ENCODE results near the gene REXO5. TPM values are rescaled to one million over a fixed set of nuclear protein-coding genes. Genes with fewer than 3 reads are reported as not detected.
"Not testable (repeated sequence)": the region's sequence is repeated elsewhere in the genome, so short reads cannot be mapped to it uniquely, and the experiment has no call there.

The REXO5 gene
- total RNA-seq, 1 donor from 2014 or later = 7.2 TPM

GRCh38 chr16:20801278-20801677 is 5.0 kb upstream of the REXO5 start:
- DNase-seq (ENCODE audit: low read depth) = no peak

DNA sequence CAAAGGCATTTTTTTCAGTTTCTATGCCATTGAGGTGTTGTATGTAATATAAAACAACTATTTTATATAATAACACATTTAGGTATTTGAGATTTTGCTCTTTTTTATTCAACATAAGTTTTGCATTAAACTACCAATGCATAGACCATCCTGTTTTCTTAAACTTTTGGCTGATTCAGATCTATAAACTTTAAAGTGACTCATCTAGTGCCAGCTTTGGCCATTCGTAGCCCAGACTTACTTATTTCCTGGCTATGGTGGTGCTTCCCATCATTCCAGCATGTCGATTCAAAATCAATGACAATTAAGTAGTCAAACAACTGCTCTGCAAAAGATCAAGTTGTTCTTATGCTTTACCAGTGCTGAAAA is 3.2 kb upstream of the REXO5 start:
- no peak for DNase-seq (ENCODE audit: low read depth)

DNA sequence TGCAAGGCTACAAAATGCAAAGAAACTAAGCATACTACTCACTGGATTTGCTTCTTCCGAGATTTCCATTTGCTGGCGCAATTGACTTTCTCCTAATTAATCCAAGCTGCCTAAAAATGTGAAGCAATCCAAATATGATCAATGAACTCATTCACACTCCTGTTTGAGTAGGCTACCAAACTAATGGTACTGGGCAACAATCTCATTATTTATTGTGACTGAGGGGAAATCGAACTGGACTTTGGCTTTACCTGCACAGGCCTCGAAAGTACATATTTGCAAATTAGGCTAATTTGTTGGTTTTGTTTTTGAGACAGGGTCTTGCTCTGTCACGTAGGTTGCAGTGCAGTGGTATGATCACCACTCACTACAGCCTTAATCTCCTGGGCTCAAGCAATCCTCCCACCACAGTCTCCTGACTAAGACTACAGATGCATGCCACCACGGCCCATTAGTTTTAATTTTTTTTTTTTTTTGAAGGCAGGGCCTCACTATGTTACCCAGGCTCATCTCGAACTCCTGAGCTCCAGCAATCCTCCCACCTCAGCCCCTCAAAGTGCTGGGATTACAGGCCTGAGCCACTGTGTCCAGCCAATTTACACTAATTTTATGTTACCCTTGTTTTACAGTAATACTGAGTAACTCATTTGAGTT is 2.6 kb upstream of the REXO5 start:
- DNase-seq (ENCODE audit: low read depth) = no peak

GRCh38 chr16:20805684-20806167 is 601 bp upstream of the REXO5 start:
- DNase-seq (ENCODE audit: low read depth) = not testable (repeated sequence)

DNA sequence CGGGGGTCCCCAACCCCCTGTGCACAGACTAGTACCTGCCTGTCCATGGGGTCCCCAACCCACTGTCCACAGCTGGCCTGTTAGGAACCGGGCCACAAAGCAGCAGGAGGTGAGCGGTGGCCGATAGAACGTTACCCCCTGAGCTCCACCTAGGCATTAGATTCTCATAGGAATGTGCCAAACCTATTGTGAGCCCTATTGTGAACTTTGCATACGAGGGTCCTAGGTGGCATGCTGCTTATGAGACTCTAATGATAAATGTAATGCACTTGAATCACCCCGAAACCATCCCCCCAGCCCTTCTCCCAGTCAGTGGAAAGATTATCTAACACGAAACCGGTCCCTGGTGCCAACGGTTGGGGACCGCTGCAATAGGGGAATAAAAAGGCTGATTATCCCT is 1.5 kb downstream of the REXO5 start:
- no peak for DNase-seq (ENCODE audit: low read depth)

- no peak for DNase-seq (ENCODE audit: low read depth)
These were observed 5.6 kb downstream of the REXO5 start for GRCh38 chr16:20811889-20812439.

- no peak for DNase-seq (ENCODE audit: low read depth)
These were observed 6.2 kb downstream of the REXO5 start for GRCh38 chr16:20812510-20812909.

DNA sequence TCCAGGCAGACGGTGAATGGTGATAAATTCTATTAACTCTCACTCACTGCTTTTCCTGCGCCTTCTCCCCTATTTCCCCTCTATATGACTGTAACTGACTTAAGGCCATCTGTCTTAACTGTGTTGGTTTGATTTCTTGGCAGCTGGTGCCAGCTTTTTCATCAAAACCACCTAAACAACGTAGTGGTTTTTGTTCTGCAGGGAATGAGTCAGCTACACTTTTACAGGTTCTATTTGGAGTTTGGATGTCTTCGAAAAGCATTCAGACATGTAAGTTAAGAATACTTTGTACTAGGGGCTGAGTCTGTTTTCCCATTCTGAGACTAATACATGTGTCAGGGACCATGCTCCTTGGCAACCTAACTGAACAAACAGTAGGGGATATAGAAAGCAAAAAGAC is 8.5 kb downstream of the REXO5 start:
- no peak for DNase-seq (ENCODE audit: low read depth)

DNA sequence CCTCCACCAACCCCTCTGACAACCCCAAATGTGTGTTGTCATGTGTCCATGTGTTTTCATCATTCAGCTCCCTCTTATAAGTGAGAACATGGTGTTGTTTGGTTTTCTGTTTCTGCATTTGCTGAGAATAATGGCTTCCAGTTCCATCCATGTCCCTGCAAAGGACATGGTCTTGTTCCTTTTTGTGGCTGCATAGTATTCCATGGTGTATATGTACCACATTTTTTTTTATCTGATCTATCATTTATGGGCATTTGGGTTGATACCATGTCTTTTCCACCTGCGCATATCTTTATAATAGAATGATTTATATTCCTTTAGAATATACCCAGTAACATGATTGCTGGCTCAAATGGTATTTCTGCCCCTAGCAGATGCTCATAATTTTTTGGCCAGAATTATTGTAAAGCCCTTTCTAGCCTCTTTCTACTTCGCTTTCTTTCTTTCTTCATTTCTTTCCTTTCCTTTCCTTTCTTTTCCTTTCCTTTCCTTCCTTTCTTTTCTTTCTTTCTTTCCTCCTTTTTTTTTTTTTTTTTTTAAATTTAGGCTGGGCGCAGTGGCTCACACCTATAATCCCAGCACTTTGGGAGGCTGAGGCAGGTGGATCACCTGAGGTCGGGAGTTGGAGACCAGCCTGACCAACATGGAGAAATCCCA is 12.7 kb downstream of the REXO5 start:
- no peak for DNase-seq (ENCODE audit: low read depth)

- no peak for DNase-seq (ENCODE audit: low read depth)
These were observed 15.4 kb downstream of the REXO5 start for GRCh38 chr16:20821682-20822081.

- DNase-seq (ENCODE audit: low read depth) = no peak
These were observed 16.4 kb downstream of the REXO5 start for GRCh38 chr16:20822521-20823325.

DNA sequence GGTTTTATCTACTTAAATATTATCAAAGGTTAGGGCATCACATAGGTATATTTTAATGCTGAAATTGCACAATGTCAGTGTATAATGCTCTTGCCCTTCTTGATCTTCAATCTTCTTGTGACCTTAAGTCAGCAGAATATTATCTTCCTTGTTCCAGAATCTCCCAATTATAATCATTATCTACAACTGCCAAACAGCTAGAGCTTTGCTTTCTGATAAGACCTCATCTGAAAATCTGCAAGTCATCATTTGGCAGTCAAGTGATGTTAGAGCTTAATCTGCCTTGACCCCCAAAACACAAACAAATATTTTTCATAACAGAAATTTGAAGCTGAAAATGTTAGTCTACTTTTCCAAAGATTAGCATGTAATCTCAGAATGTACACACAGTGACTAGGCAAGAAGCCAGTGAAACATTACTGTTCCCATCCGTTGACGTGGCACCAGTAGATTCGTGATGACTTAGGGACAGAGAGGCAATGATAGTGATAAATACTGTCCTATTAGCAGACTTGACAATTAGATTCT is 19.8 kb downstream of the REXO5 start:
- DNase-seq (ENCODE audit: low read depth) = no peak

GRCh38 chr16:20829536-20829935 is 23.2 kb downstream of the REXO5 start:
- no peak for DNase-seq (ENCODE audit: low read depth)

DNA sequence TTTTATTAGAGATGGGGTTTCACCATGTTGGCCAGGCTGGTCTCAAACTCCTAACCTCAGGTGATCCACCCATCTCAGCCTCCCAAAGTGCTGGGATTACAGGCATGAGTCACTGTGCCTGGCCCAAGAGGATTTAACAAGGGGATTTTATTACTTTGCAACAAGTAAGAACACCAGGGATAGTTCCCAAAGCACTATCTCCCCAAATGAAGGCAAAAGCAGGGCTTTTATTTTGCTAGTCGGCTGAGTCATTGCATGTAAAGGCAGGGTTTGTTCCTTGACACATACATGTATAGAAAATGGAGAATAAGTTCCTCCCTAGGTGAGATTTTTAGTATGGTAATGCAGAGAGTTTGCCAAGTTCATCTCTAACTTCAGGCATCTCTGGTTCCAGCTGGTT is 24.0 kb downstream of the REXO5 start:
- no peak for DNase-seq (ENCODE audit: low read depth)

DNA sequence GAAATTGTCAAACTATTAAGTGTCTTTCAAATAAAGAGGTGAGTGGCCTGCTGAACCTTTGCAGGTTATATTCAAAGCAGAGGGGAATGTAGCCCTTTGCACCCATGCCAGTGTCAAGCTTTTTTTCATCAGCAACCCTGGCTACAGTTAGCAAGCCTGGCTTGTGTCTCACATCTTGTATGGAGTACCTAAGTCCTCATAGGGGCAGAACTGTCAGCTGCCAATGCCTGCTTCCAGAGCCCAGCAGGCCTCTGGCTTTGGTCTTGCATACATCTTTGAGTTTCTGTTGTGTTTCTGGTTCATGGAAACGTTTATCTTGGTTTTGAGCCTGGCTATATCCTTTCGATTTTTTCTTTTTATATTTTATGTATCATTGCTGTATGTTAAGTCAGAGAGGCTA is 26.8 kb downstream of the REXO5 start:
- DNase-seq (ENCODE audit: low read depth) = no peak

DNA sequence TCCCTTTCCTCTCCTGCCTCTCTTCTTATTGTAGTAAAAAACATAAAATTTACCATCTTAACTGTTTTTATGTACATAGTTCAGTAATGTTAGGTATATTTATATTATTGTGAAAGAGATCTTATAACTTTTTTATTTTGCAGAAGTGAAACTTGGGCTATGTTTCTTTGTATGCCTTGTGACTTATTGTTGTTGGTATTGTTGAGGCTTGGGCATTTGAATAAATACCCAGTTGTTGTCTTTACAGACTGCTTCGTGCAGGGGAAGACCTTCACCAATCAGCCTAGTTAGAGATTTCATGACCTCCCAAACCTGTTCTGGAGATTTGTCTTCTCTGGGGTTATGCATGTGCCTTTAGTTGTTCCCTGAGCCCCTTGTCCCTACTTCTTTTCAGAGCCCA is 31.9 kb downstream of the REXO5 start:
- no peak for DNase-seq (ENCODE audit: low read depth)

DNA sequence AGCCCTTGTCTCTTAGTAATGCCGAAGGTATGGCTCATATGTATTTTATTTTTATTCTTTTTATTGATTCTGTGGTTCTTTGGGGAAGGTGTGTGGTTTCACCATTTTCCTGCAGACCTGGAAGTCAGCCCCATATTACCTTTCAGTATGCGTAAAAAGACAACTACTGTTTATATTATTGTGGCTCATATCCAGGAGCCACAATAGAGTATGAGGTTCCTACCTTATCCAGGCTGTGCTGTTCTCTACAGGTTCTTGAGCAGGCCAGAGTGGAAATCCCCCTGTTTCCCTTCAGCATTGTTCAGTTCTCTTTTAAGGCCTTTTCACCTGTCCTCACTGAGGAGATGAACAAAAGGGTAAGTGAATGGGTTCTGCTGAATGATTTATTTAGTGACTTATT is 33.2 kb downstream of the REXO5 start:
- DNase-seq (ENCODE audit: low read depth) = no peak

- DNase-seq (ENCODE audit: low read depth) = no peak
These were observed 37.7 kb downstream of the REXO5 start for GRCh38 chr16:20844054-20844453.

DNA sequence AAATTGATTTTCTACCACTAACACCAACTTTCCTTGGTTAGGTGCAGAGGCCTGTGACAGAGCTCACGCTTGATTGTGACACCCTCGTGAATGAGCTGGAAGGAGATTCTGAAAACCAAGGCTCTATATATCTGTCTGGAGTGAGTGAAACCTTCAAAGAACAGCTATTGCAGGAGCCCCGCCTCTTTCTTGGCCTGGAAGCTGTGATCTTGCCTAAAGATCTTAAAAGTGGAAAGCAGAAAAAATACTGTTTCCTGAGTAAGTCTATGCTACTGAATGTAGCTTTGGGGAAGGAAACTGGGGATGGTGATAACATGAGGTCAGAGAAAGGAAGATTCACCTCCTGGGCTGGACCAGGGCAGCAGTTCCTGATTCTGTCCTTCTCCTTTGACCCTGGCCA is 38.3 kb downstream of the REXO5 start:
- DNase-seq (ENCODE audit: low read depth) = no peak

DNA sequence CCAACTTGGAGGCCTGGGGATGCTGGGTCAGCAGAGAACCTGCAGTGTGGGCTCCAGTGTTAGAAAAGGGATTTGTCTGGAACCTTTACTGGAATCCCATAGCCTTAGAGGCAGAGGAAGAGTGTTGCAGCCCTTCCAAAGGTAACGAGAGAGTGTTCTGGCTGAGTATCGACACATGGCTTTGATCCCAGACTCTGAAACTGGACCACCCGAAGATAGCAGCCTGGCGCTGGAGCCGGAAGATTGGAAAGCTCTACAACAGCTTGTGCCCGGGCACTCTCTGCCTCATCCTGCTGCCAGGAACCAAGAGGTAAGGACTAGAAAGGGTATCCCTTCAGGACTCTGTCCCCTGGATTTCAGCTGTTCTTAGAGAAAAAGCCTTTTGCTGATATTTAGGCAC is 39.7 kb downstream of the REXO5 start:
- DNase-seq (ENCODE audit: low read depth) = no peak

- DNase-seq (ENCODE audit: low read depth) = no peak
These were observed 40.2 kb downstream of the REXO5 start for GRCh38 chr16:20846551-20846950.

GRCh38 chr16:20847550-20847949 is 41.2 kb downstream of the REXO5 start:
- no peak for DNase-seq (ENCODE audit: low read depth)

Data from myocyte (in vitro differentiated cells).